Fibroblast of peridontal ligament (primary cell): ENCODE results near the gene VCAN.
"Not testable (repeated sequence)": the region's sequence is repeated elsewhere in the genome, so short reads cannot be mapped to it uniquely, and the experiment has no call there.

Experiments
- DNase-seq: peaks from one replicate; pipeline ENCODE4 v3.0.0-alpha.2; 2010; ENCODE audit errors: extremely low read depth

The VCAN gene

GRCh38 chr5:83471405-83472212 is at the start of gene VCAN:
Gene VCAN, plus strand, starts transcription at chr5:83471744. Its CDS starts 11,775 bp downstream, at chr5:83483519.
- peak; percentile 93 for DNase-seq

GRCh38 chr5:83422284-83422683 is 49.3 kb upstream of the VCAN start:
- DNase-seq: no peak

GRCh38 chr5:83426855-83427254 is 44.7 kb upstream of the VCAN start:
- no peak for DNase-seq

GRCh38 chr5:83428126-83428525 is 43.4 kb upstream of the VCAN start:
- DNase-seq: peak; percentile 58

GRCh38 chr5:83428890-83429289 is 42.7 kb upstream of the VCAN start:
- no peak for DNase-seq

GRCh38 chr5:83430130-83431010 is 41.2 kb upstream of the VCAN start:
- peak; percentile 76 for DNase-seq

GRCh38 chr5:83433891-83434290 is 37.7 kb upstream of the VCAN start:
- peak; percentile 84 for DNase-seq

GRCh38 chr5:83434946-83435345 is 36.6 kb upstream of the VCAN start:
- peak; percentile 73 for DNase-seq

- no peak for DNase-seq
Observed at GRCh38 chr5:83436276-83436675, 35.3 kb upstream of the VCAN start.

GRCh38 chr5:83437697-83438096 is 33.8 kb upstream of the VCAN start:
- DNase-seq: not testable (repeated sequence)

GRCh38 chr5:83440826-83441225 is 30.7 kb upstream of the VCAN start:
- DNase-seq: peak; percentile 26

GRCh38 chr5:83441747-83442146 is 29.8 kb upstream of the VCAN start:
- no peak for DNase-seq

GRCh38 chr5:83443534-83443933 is 28.0 kb upstream of the VCAN start:
- DNase-seq: no peak

- DNase-seq: no peak
Observed at GRCh38 chr5:83444445-83444844, 27.1 kb upstream of the VCAN start.

GRCh38 chr5:83446253-83446947 is 25.1 kb upstream of the VCAN start:
- no peak for DNase-seq

GRCh38 chr5:83447533-83447932 is 24.0 kb upstream of the VCAN start:
- DNase-seq: no peak

- DNase-seq: no peak
Observed at GRCh38 chr5:83450183-83450966, 21.2 kb upstream of the VCAN start.

GRCh38 chr5:83450967-83451248 is 20.6 kb upstream of the VCAN start:
- no peak for DNase-seq

- no peak for DNase-seq
Observed at GRCh38 chr5:83451955-83452354, 19.6 kb upstream of the VCAN start.

- no peak for DNase-seq
Observed at GRCh38 chr5:83453937-83454336, 17.6 kb upstream of the VCAN start.

GRCh38 chr5:83464261-83464660 is 7.3 kb upstream of the VCAN start:
- no peak for DNase-seq
